ENCODE results near the gene ACTL7A.

ACTL7A gene

DNA sequence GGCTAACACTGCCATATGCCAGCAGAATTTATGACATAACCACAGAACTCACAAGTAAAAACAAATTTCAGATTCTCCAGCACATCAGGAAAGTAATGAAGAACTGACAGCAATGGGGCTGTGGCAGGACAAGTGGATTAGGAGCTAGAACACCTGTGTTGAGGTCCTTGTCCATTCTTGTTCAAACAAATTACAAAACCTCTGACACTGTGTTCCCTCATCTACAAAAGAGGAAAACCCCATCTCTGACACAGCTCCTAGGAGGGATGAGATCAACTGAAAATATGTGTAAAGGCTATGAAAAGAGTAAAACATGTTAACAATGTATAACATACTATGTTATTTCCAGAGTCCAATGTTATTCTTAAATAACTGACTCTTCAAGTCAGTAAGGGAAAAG, 48.3 kb downstream of the ACTL7A start:
- Histone ChIP-seq H3K4me1 (ENCODE audit: control insufficient read depth in 5 of 5, insufficient read depth in 5 of 5, low read length in 5 of 5) (no peaks in the 10 kb centered on the region), H3K4me3 (ENCODE audit: low read depth in 1 of 5, low read length in 5 of 5) (no peak overlapping the region), H3K27ac (ENCODE audit: low read depth, low read length) (no peak overlapping the region), H3K36me3 (ENCODE audit: control insufficient read depth in 5 of 5, insufficient read depth in 5 of 5, low read length in 5 of 5) (peaks cover 54 to 89% (median 73%) of the 10 kb centered on the region in 5 donors), H3K9me3 (ENCODE audit: control insufficient read depth in 5 of 5, low read length in 5 of 5) (no peaks in the 10 kb centered on the region), H3K9ac (ENCODE audit: low read length in 5 of 5) (no peak overlapping the region), H3K27me3 (ENCODE audit: control insufficient read depth in 5 of 5, insufficient read depth in 4 of 5, low read length in 5 of 5) (no peaks in the 10 kb centered on the region)

GRCh38 chr9:108910914-108911313, 48.8 kb downstream of the ACTL7A start:
- Histone ChIP-seq H3K9me3 (ENCODE audit: control insufficient read depth in 5 of 5, low read length in 5 of 5) (no peaks in the 10 kb centered on the region), H3K9ac (ENCODE audit: low read length in 5 of 5) (no peak overlapping the region), H3K36me3 (ENCODE audit: control insufficient read depth in 5 of 5, insufficient read depth in 5 of 5, low read length in 5 of 5) (peaks cover 53 to 90% (median 73%) of the 10 kb centered on the region in 5 donors), H3K27me3 (ENCODE audit: control insufficient read depth in 5 of 5, insufficient read depth in 4 of 5, low read length in 5 of 5) (no peaks in the 10 kb centered on the region), H3K4me3 (ENCODE audit: low read depth in 1 of 5, low read length in 5 of 5) (no peak overlapping the region), H3K27ac (ENCODE audit: low read depth, low read length) (no peak overlapping the region), H3K4me1 (ENCODE audit: control insufficient read depth in 5 of 5, insufficient read depth in 5 of 5, low read length in 5 of 5) (no peaks in the 10 kb centered on the region)

DNA sequence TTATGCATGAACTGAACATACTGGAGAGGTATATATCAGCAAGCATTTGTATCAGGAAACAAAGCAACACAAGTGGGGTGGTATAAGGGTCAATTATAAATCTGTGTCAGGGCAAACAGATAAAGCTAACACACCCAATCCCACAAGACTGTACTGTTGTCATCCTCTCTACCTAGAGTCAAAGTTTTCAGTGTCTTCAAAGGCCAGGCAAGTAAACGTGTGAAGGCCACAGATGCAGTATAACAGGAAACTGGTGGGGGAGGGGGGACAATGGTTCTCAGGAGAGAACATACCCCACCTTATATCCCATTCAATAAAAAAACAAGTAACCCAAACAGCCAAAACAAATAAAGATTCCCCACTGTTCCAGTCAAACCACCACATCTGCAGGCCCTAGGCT, 49.8 kb downstream of the ACTL7A start:
- H3K27me3 ChIP-seq (ENCODE audit: control insufficient read depth in 5 of 5, insufficient read depth in 4 of 5, low read length in 5 of 5), result no peaks in the 10 kb centered on the region
- H3K36me3 ChIP-seq (ENCODE audit: control insufficient read depth in 5 of 5, insufficient read depth in 5 of 5, low read length in 5 of 5), result peaks cover 54 to 84% (median 69%) of the 10 kb centered on the region in 5 donors
- no peaks in the 10 kb centered on the region for H3K4me1 ChIP-seq (ENCODE audit: control insufficient read depth in 5 of 5, insufficient read depth in 5 of 5, low read length in 5 of 5)
- H3K9me3 ChIP-seq (ENCODE audit: control insufficient read depth in 5 of 5, low read length in 5 of 5), result no peaks in the 10 kb centered on the region
- H3K9ac ChIP-seq (ENCODE audit: low read length in 5 of 5), result no peak overlapping the region
- no peak overlapping the region for H3K4me3 ChIP-seq (ENCODE audit: low read depth in 1 of 5, low read length in 5 of 5)
- H3K27ac ChIP-seq (ENCODE audit: low read depth, low read length), result no peak overlapping the region
